PC-3 (cell line): ENCODE data around the gene NDC1.

Source experiments
- CTCF ChIP-seq: fragments of 300-600 bp; sonication (generic); conservative IDR thresholded peaks from 2 replicates; pipeline ENCODE4 v1.5.1; 2017; ENCODE audit warnings: antibody characterized with exemption, low read depth, mild to moderate bottlenecking, low read length
- EZH2 ChIP-seq: fragments of 300-600 bp; sonication (generic); IDR thresholded peaks from one replicate; pipeline ENCODE4 v1.6.1; 2017; ENCODE audit warnings: antibody characterized with exemption, mild to moderate bottlenecking, low read length; ENCODE audit not compliant: unreplicated experiment
- EZH2phosphoT487 ChIP-seq: fragments of 300-600 bp; sonication (generic); IDR thresholded peaks from 2 replicates; pipeline ENCODE4 v1.6.1; 2018; ENCODE audit warnings: mild to moderate bottlenecking, antibody characterized with exemption, low read length, borderline replicate concordance

GRCh38 chr1:53871221-53871620, 33.1 kb upstream of the NDC1 start:
- TF ChIP-seq CTCF (no peak), EZH2 (no peak), EZH2phosphoT487 (no peak)
